Measurements from ENCODE around the gene SYNDIG1.

The SYNDIG1 gene

DNA sequence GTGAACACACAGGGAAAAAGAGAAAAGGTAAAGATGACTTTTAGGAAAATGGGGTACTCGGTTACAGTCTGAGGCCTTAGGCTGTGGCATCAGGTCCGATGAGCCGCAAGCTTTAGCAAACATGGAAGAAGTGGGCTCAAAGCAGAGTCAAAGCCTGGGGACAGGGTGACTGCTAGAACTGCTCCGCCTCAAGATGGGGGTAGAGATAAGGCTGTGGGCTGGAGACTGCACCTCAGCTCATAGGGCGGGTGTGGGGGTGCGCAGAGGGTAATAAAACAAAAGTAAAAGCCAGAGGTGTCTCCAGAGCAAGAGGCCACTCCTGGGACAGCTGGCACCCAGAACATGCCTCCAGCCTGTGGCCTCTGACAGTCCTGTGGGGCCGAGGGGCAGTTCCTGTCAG lies 21.3 kb upstream of the SYNDIG1 start:
- DNase-seq (ENCODE audit: low read depth in 2 of 2) = no peak

- no peak for DNase-seq (ENCODE audit: low read depth in 2 of 2)
Measured at GRCh38 chr20:24449026-24449720, 20.3 kb upstream of the SYNDIG1 start.

GRCh38 chr20:24450177-24450576 lies 19.3 kb upstream of the SYNDIG1 start:
- DNase-seq (ENCODE audit: low read depth in 2 of 2) = no peak

DNA sequence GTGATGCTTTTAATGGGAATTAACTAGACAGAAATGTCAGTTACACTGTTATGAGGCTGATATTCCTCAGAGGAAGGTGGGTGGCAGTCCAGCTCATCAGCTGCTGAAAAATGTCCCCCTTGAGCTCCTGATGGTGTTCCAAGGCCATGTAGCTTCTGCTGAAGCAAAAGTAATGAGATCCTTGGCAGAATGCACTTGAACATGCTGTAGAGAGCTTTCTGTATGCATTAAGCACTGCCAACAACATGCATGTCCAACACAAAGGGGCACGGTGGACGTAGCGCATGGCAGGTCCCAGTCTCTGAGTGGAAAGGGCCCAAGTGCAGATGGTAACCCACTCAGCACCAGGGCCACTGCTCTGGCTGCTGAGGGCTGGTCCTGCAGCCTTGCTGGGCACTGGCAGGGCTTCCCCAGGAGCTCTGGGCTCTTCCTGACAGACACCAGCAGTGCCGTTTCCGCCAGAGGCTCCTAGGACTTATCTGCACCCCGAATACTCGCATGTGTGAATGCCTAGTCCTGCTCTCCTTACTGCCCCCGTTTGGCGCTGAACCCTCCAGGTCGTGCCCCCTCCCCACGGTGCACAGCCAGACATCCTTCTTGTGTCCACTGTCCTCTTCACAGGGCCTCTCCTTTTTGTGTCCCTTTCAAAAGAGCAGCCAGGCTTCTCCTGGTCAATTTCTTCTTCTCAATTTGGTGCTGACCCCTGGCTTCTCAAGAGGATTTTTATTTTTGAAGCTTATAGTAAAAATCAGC lies 18.6 kb upstream of the SYNDIG1 start:
- DNase-seq (ENCODE audit: low read depth in 2 of 2) = no peak

DNA sequence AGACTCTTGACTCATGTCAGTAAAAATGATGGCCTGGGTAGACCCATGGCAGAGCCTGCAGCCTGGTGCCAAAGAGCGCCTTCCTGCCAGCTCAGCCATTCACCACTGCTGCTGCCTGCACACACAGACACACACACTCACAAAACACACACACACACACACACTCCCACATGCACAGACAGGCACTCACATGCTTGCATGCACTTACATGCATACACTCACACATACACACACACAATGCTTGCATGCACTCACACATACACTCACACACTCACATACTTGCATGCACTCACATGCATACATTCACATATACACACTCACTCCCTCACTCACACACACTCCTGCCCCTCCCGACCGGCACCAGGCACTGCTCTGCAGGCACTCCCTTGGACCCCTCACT lies 18.0 kb upstream of the SYNDIG1 start:
- no peak for DNase-seq (ENCODE audit: low read depth in 2 of 2)

GRCh38 chr20:24452016-24452415 lies 17.4 kb upstream of the SYNDIG1 start:
- no peak for DNase-seq (ENCODE audit: low read depth in 2 of 2)

DNA sequence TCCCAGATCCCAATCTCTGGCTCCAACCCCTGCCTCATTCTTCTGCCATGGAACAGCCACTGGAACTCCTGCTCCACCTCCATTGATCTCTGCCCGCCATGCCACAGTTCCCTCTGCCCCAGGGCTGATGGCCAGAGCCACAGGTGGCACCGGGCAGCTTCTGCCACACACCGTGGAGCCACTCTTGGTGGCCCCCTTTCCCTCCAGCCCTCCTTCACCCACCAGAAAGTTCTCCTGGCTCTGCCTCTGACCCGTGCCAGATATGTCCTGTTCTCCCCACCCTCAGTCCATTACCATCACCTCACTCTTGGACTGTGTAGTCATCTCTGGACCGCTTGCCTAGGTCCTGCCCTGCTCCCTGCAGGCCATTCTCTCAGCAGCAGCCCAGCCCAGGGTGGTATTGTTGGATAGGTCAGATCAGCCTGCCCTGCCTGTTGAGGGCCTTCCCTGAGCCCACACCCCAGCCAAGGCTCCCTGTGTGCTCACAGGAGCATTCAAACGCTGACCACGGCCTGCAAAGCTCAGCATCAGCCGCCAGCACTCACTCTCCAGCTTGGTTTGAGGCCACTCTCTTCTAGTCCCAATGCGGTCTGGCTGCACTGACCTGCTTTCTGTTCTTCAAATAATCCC lies 16.8 kb upstream of the SYNDIG1 start:
- no peak for DNase-seq (ENCODE audit: low read depth in 2 of 2)

- no peak for DNase-seq (ENCODE audit: low read depth in 2 of 2)
Measured at GRCh38 chr20:24453869-24454268, 15.6 kb upstream of the SYNDIG1 start.

DNA sequence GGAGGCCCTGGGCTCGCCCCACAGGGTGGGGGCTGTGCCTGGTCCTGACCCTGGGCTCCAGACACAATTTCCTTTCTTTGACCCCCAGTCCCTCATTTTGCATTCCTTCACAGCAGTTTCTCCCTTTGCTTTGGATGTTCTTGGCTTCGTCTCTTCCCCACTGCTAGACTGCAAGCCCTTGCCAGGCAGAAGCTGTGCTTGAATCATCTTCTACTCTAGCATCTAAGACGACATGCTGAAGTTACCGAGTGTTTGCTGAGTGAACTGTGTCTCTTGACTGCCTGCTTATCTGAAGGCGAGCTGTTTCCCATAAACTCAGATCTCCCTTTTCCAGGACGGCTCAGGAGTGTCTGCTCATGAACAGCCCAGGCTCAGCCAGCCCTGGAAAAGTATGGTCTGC lies 14.3 kb upstream of the SYNDIG1 start:
- DNase-seq (ENCODE audit: low read depth in 2 of 2) = no peak

- no peak for DNase-seq (ENCODE audit: low read depth in 2 of 2)
Measured at GRCh38 chr20:24456398-24456781, 13.0 kb upstream of the SYNDIG1 start.

GRCh38 chr20:24458436-24458835 lies 11.0 kb upstream of the SYNDIG1 start:
- DNase-seq (ENCODE audit: low read depth in 2 of 2) = no peak

GRCh38 chr20:24459733-24460132 lies 9.7 kb upstream of the SYNDIG1 start:
- no peak for DNase-seq (ENCODE audit: low read depth in 2 of 2)

GRCh38 chr20:24460712-24461111 lies 8.7 kb upstream of the SYNDIG1 start:
- no peak for DNase-seq (ENCODE audit: low read depth in 2 of 2)

DNA sequence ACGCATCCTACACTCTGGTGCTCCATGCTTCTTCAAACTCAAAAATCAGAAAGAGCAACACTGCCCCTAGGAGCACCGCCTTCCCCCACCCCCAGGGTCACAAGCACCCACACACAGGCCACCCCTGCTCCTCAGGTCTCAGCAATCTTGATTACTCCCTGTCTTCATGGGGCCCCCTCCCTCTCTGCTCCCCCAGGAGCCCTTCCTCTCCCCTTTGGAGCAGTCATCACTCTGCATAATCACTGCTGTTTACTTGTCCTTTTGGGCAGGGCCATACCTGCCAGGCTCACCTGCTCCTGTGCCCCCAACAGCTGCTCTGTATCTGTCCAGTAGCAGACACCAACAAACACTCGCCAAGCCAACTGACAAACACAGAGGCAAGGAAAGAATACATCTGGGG lies 7.6 kb upstream of the SYNDIG1 start:
- no peak for DNase-seq (ENCODE audit: low read depth in 2 of 2)

DNA sequence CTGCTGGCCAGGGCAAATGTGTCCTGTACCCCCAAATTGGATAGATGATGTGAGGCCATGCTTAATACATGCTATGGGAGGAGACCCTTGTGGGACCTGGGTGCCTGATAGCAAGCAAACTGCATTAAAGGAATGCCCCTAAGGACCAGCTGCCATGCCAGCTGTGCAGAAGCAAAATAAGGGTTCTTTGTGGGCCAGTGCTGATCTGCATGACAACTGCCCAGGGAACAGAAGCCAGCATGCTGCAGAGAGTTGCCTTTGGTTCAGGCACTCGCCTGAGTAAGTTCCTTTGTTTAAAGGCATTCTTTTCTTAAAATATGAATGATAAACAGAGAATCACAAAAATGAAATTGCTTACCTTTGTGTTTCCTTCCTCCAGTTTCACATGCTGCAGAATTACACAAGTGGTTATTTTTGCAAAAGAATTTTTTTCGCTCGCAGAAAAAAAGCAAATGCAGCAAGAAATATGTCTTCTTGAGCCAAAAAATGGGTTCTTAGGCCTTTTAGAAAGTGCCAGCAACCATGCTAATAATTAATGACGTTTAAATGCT lies 6.9 kb upstream of the SYNDIG1 start:
- DNase-seq (ENCODE audit: low read depth in 2 of 2) = no peak

DNA sequence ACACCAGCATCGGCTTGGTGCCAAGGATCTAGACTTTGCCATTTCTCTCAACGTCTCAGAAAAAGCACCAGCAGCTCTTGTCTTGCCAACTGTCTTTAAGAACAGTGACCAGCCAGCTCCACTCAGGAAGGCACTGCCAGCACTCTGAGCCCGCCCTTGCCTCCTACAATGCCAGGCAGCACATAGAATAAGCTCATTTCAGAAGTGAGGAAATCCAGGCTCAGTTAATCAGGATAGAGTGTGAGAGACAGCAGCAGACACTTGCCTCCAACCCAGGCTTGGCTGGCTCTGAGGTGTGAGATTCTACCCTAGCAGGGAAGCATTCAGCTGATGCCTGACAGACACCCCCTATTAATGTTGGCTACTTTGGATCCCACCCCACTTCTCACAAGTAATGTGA lies 4.3 kb upstream of the SYNDIG1 start:
- no peak for DNase-seq (ENCODE audit: low read depth in 2 of 2)

- no peak for DNase-seq (ENCODE audit: low read depth in 2 of 2)
Measured at GRCh38 chr20:24465730-24466129, 3.7 kb upstream of the SYNDIG1 start.

- no peak for DNase-seq (ENCODE audit: low read depth in 2 of 2)
Measured at GRCh38 chr20:24468401-24469115, 871 bp upstream of the SYNDIG1 start.

- DNase-seq (ENCODE audit: low read depth in 2 of 2) = no peak
Measured at GRCh38 chr20:24469894-24470745, 691 bp downstream of the SYNDIG1 start.

- DNase-seq (ENCODE audit: low read depth in 2 of 2) = no peak
Measured at GRCh38 chr20:24470746-24471582, 1.5 kb downstream of the SYNDIG1 start.
